ENCODE results near the gene KIZ. TPM values are rescaled to one million over a fixed set of nuclear protein-coding genes. Genes with fewer than 3 reads are reported as not detected.

The KIZ gene
- total RNA-seq, 1 experiment from 2014 or later = 31.8 TPM

GRCh38 chr20:21141825-21142224, 15.9 kb downstream of the KIZ start:
- ChIA-PET CTCF (no interaction called here), POLR2A (no interaction called here)
- BruUV-seq (replicated peaks) = no TSS peak

GRCh38 chr20:21143194-21143890, 17.5 kb downstream of the KIZ start:
- BruUV-seq (replicated peaks) = no TSS peak
- Mint-ChIP-seq H3K9me3 (ENCODE audit: unreplicated experiment) (no peaks in the 10 kb centered on the region), H3K27ac (ENCODE audit: unreplicated experiment) (no peak overlapping the region), H3K4me1 (ENCODE audit: low read depth, unreplicated experiment) (no peaks in the 10 kb centered on the region), H3K4me3 (ENCODE audit: unreplicated experiment) (no peak overlapping the region), H3K27me3 (ENCODE audit: insufficient read depth, unreplicated experiment) (no peaks in the 10 kb centered on the region), H3K36me3 (ENCODE audit: insufficient read depth, unreplicated experiment) (no peaks in the 10 kb centered on the region)
- TF ChIP-seq, protein P1, sequence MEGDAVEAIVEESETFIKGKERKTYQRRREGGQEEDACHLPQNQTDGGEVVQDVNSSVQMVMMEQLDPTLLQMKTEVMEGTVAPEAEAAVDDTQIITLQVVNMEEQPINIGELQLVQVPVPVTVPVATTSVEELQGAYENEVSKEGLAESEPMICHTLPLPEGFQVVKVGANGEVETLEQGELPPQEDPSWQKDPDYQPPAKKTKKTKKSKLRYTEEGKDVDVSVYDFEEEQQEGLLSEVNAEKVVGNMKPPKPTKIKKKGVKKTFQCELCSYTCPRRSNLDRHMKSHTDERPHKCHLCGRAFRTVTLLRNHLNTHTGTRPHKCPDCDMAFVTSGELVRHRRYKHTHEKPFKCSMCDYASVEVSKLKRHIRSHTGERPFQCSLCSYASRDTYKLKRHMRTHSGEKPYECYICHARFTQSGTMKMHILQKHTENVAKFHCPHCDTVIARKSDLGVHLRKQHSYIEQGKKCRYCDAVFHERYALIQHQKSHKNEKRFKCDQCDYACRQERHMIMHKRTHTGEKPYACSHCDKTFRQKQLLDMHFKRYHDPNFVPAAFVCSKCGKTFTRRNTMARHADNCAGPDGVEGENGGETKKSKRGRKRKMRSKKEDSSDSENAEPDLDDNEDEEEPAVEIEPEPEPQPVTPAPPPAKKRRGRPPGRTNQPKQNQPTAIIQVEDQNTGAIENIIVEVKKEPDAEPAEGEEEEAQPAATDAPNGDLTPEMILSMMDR (IDR thresholded peaks at IDR 0.05; ENCODE audit: insufficient read depth in 1 of 2, low read depth in 1 of 2, low read length in 1 of 2, severe bottlenecking in 1 of 2, unreplicated experiment in 1 of 2) = no peak
- Histone ChIP-seq H3K27me3 (replicated peaks; ENCODE audit: control insufficient read depth, insufficient read depth, low read length) (no peaks in the 10 kb centered on the region), H3K4me1 (no peaks in the 10 kb centered on the region), H3K9me3 (no peaks in the 10 kb centered on the region), H3K36me3 (ENCODE audit: control insufficient read depth, insufficient read depth, low read length) (no peaks in the 10 kb centered on the region), H3K4me3 (ENCODE audit: low read depth, low read length) (no peak overlapping the region)
- no peak for DNase-seq
- intact Hi-C loops (cut with micrococcal nuclease; ENCODE audit: unreplicated experiment) = no loop called here
- ChIA-PET POLR2A (no interaction called here), CTCF (no interaction called here)

More at GRCh38 chr20:21141825-21142224, 15.9 kb downstream of the KIZ start:
- H3K9me3 ChIP-seq = no peaks in the 10 kb centered on the region
- no peaks in the 10 kb centered on the region for H3K4me1 ChIP-seq
- no peak overlapping the region for H3K4me3 ChIP-seq (ENCODE audit: low read depth, low read length)
- intact Hi-C loops (cut with micrococcal nuclease; ENCODE audit: unreplicated experiment) = no loop called here
- Mint-ChIP-seq H3K27me3 (ENCODE audit: insufficient read depth, unreplicated experiment) (no peaks in the 10 kb centered on the region), H3K9me3 (ENCODE audit: unreplicated experiment) (no peaks in the 10 kb centered on the region), H3K27ac (ENCODE audit: unreplicated experiment) (no peak overlapping the region), H3K4me1 (ENCODE audit: low read depth, unreplicated experiment) (no peaks in the 10 kb centered on the region), H3K4me3 (ENCODE audit: unreplicated experiment) (no peak overlapping the region), H3K36me3 (ENCODE audit: insufficient read depth, unreplicated experiment) (no peaks in the 10 kb centered on the region)
- H3K27me3 ChIP-seq (replicated peaks; ENCODE audit: control insufficient read depth, insufficient read depth, low read length) = no peaks in the 10 kb centered on the region
- no peak for DNase-seq
- H3K36me3 ChIP-seq (ENCODE audit: control insufficient read depth, insufficient read depth, low read length) = no peaks in the 10 kb centered on the region
- TF ChIP-seq, protein P1 (IDR thresholded peaks at IDR 0.05; ENCODE audit: insufficient read depth in 1 of 2, low read depth in 1 of 2, low read length in 1 of 2, severe bottlenecking in 1 of 2, unreplicated experiment in 1 of 2) = no peak

DNA sequence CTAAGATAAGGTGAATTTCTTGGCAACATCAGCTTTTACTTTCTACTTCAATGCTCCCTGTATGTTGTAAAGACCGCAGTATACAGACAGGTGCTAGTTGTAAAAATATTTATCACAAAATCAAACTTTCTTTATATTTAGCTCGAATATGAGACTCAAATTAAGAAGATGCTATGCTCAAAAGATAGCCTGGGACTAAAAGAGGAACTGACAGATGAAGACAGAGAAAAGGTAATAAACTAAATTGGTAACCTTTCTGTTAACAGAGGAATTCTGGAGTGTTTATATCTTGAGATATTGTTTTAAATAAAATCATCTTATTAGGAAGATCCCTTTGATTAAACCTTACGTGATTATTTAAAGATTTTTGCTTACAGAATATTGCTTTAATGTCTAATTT, 19.5 kb downstream of the KIZ start:
- Histone ChIP-seq H3K4me3 (ENCODE audit: low read depth, low read length) (no peak overlapping the region), H3K9me3 (no peaks in the 10 kb centered on the region), H3K36me3 (ENCODE audit: control insufficient read depth, insufficient read depth, low read length) (no peaks in the 10 kb centered on the region), H3K27me3 (replicated peaks; ENCODE audit: control insufficient read depth, insufficient read depth, low read length) (no peaks in the 10 kb centered on the region), H3K4me1 (no peaks in the 10 kb centered on the region)
- H3K4me1 Mint-ChIP-seq (ENCODE audit: low read depth, unreplicated experiment) = no peaks in the 10 kb centered on the region
- no peak for DNase-seq
- CTCF ChIA-PET = no interaction called here
- H3K27me3 Mint-ChIP-seq (ENCODE audit: insufficient read depth, unreplicated experiment) = no peaks in the 10 kb centered on the region
- BruUV-seq (replicated peaks) = no TSS peak
- no peaks in the 10 kb centered on the region for H3K36me3 Mint-ChIP-seq (ENCODE audit: insufficient read depth, unreplicated experiment)
- intact Hi-C loops (cut with micrococcal nuclease; ENCODE audit: unreplicated experiment) = no loop called here
- H3K9me3 Mint-ChIP-seq (ENCODE audit: unreplicated experiment) = no peaks in the 10 kb centered on the region
- no peak overlapping the region for H3K27ac Mint-ChIP-seq (ENCODE audit: unreplicated experiment)
- TF ChIP-seq, protein P1 (IDR thresholded peaks at IDR 0.05; ENCODE audit: insufficient read depth in 1 of 2, low read depth in 1 of 2, low read length in 1 of 2, severe bottlenecking in 1 of 2, unreplicated experiment in 1 of 2) = no peak
- no peak overlapping the region for H3K4me3 Mint-ChIP-seq (ENCODE audit: unreplicated experiment)
- POLR2A ChIA-PET = no interaction called here

Data from Caco-2 (cell line).